Fibroblast of skin of abdomen (primary cell): ENCODE data around the gene EZH1.
A peak's percentile ranks its signal among the peaks of the same experiment; 100 is the strongest.
"Not testable (repeated sequence)": the region's sequence is repeated elsewhere in the genome, so short reads cannot be mapped to it uniquely, and the experiment has no call there.

Experiments used
- DNase-seq: peaks from one replicate; pipeline ENCODE4 v3.0.0-alpha.2; 2013

Gene EZH1

DNA sequence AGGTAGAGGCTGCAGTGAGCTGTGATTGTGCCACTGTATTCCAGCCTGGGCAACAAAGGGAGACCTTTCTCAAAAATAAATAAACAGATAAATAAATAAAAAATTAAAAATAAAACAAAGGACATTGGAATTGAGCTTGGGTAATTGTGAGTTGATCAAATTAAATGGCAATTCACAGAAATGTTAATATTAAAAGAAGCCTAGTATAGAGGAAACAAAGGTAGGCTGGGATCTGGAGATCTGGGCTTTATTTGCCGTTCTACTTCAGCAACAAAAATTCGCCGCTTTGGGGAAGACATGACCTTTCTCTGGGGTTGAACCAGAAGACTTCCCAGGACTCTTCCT lies 28.1 kb upstream of the EZH1 start:
- no peak for DNase-seq

DNA sequence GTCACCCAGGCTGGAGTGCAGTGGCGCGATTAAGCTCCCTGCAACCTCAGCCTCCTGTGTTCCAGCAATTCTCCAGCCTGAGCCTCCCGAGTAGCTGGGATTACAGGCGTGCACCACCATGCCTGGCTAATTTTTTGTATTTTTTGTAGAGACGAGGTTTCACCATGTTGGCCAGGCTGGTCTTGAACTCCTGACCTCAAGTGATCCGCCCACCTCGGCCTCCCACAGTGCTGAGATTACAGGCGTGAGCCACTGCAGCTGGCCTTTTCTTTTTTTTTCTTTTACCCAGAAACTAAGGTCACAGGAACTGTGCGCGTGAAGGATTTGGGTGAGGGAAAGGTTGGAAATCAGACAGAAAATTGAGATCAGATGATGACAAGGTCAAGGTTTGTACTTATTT lies 25.1 kb upstream of the EZH1 start:
- DNase-seq = not testable (repeated sequence)

DNA sequence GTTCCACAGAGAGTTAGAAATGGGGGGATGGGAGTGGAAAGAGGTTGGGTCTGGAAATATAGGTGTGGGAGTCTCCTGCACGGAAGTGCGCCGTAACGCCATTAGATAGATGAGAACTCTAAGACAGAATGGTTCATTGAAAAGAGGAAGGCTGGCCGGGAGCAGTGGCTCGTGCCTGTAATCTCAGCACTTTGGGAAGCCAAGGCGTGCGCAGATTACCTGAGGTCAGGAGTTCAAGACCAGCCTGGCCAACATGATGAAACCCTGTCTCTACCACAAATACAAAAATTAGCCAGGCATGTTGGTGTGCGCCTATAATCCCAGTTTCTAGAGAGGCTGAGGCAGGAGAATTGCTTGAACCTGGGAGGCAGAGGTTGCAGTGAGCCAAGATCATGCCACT lies 23.2 kb upstream of the EZH1 start:
- not testable (repeated sequence) for DNase-seq

DNA sequence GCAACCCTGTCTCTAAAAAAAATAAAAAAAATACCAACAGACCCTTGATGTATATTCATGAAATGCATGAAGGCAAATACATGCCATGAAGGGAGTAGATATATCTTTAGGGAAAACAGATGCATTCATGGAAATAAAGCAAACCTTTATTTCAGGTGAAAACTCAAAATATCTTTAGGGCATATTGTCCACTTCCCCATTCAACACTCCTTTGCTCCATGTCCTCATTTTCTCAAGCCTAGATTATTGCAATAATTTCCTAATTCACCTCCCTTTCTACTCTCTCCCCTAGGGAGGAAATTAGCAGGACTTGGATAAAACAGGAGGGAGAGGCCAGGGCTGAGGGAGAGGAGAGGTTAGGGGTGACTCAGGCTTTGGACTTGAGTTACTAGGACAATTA lies 22.7 kb upstream of the EZH1 start:
- no peak for DNase-seq

DNA sequence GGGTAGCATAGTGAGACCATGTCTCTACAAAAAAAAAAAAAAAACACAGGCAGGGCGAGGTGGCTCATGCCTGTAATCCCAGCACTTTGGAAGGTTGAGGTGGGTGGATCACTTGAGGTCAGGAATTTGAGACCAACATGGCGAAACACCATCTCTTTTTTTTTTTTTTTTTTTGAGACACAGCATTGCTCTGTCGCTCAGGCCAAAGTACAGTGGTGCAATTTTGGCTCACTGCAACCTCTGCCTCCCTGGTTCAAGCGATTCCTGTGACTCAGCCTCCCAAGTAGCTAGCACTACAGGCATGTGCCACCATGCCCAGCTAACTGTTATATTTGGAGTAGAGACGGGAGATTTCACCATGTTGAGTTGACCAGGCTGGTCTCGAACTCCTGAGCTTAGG lies 21.3 kb upstream of the EZH1 start:
- DNase-seq = no peak

DNA sequence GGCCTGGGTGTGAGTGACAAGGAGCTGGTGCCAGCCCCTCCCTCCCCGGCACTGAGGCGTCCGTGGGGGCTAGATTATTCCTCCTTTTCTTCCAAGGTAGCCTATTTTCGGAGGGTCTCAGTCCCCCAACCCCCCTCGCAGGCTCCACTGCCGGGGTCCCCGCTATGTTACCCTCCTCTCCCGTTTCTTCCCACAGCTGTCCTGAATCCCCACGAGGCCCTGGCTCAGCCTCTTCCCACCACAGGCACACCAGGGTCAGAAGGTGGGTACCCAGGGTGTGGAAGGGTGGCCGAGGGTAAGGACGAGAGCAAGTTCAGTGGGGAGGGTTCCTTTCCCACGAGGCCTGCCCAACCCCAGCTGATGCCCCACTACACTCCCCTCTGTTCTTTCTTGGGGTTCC lies 16.8 kb upstream of the EZH1 start:
- DNase-seq = no peak

DNA sequence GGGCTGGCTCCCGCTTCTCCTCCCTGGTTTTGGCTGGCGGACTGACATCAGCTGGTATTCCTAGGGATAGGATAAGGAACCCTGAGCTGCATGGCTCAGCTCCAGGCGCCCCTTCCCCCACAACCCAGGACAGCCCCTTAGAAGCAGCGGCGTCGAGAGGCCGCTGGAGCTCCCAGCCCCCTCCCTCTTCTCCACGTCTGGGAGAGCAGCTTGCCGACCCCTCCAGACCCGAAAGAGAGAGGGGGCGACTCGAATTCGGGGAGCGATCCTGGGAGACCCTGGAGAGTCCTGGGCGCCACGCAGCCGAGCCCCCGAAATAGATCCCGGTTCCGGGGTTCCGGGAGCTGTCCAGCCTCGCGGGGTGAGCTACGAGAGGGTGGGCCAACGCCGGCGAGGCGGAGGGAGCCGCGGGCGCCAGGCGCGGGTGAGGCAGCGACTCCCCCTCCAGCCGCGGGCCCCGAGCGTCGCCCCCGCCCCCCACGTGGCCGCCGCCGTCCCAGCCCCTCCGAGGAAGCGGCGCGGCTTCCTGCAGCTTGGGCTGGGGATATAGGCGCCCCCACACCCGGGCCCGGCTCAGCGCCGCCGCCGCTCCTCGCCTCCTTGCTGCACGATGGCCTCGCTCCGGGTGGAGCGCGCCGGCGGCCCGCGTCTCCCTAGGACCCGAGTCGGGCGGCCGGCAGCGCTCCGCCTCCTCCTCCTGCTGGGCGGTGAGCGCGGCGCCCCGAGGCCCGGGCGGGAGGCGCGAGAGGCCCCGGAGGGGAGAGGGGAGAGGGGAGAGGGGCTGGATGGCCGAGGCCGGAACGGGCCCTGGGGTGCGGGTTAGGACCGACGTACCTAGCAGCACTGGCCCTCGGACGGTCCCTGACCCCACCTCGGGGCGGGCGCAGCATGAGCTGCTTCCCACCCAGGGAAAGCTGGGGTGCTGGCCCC lies 16.1 kb upstream of the EZH1 start, which contains the start of gene RAMP2:
Gene RAMP2 (plus strand): TSS at position 576 of the 930 bp plus-strand sequence. CDS start 35 bp downstream, at position 611.
- no peak for DNase-seq

DNA sequence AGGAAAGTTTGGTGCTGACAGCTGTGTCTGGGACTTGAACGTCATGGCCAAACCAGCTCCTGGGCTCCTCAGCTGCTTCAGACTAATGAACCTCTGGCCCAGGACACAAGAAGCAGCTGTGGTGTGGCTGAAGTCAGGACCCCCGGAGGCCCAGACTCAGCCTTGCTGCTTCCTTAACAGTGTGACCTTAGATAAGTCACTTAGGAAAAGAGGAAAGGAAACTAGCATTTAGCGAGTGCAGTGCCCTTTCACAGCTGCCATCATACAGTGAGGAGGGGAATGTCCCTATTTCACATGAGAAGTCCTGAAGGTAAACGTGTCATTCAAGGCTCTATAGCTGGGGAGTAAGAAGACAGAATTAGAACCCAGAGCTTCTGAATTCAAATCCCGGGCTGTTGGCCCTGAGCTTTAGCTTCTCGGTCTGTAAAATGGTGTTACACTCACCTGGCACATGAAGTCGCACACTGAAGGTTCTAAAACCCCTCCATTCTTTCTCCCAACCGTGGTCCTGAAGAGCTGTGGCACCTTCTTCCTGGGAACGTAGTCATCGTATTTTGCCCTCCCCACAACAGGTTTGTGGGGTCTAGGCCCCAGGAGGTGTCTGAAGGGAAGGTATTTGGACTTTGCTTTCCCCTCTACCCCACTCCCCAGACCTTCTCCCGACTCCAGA lies 15.3 kb upstream of the EZH1 start:
- no peak for DNase-seq

DNA sequence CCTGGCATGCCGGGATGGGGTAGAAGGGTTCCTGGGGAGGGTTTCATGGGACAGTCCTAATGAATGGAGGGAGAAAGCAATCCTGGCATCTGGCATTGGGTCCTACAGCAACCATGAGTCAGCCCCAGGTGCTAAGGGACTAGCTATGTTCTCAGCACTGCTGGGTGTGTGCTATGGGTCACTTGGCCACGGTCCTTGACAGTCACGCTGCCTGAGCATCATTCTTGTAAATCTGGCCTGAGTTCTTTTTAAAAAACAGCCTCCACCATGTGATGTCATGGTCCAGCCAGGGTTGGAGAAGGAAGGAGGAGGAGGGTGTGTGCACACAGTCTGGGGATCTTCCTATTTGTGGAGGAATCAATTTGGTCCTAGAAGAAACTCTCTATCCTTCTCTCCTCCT lies 9.9 kb upstream of the EZH1 start:
- no peak for DNase-seq

DNA sequence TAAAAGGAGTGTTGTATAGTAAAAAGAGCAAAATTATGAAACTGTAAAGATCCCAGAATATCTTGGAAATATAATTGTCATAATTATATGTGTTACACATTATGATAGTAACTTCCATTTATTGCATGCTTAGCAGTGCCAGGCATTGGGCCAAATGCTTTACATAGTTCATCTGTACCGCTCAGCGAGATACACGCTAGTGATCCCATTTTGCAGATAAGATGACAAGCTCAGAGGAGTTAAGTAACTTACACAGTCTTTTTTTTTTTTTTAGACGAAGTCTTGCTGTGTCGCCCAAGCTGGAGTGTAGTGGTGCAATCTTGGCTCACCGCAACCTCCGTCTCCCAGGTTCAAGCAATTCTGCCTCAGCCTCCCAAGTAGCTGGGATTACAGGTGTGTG lies 6.8 kb upstream of the EZH1 start:
- DNase-seq = no peak

DNA sequence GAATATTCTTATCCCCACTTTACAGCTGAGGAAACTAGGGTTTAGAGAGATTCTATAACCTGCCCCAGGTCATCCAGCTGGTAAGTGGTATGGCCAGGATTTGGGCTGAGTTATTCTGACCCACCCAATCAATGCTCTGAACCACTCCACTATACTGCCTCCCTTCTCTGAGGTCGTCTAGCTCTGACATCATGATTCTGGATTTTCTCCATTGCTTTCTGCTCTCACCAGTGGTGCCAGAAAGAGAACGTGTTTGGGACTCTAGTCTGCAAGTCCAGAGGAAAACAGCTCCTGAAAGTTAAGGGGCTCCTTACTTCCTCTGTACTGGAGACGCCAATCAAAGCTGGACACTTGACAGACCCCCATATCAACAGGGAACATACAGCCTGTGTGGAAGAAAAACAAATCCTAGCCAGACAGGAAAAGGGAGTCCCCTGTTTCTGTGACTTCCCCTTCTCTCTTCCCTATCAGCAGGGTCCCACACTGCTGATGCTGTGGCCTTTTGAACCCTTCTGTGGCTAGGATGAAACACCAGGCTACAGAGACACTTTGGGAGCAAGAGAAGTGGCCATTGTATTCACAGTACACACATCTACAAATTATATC lies 6.0 kb upstream of the EZH1 start:
- no peak for DNase-seq

DNA sequence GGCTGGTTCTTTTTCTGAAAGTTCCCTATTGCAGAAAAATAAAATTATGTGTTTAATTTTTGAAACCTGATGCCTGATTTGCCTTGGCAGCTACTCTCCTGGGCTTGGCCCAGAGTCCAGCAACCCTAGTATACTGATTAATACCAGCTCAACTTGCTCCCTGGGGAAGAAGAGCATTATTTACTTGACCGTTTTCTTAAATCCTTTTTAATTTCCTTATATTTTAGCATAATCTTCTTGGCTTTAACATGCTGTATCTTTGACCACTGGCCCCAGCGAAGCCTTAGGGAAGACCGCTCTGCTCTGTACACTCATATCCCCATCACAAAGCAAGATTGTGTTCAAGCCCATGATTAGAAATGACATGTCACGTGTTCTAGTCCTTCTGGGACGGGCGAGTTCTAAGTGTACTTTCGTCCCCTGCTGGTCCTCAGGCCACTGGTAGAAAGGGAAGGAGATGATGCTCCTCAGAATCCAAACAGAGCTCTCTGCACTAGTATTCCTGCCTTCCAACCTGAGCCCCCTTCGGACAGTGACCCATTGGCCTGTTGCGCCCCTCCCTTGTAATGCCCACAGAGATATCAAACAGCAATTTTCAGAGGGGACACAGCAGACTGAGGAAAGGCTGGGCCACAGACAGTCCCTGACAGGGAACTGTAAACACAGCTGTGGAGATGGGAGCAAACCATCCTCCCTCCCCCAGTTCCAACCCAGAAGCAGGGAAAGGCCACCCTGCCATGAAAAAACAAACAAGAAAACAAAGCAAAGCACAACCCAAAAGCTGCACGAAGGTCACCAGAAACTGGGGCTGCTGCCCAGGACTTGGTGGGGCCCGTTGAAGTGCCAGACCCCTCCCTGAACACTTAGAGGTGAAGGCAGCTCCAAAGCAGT lies 4.3 kb upstream of the EZH1 start:
- DNase-seq = no peak

DNA sequence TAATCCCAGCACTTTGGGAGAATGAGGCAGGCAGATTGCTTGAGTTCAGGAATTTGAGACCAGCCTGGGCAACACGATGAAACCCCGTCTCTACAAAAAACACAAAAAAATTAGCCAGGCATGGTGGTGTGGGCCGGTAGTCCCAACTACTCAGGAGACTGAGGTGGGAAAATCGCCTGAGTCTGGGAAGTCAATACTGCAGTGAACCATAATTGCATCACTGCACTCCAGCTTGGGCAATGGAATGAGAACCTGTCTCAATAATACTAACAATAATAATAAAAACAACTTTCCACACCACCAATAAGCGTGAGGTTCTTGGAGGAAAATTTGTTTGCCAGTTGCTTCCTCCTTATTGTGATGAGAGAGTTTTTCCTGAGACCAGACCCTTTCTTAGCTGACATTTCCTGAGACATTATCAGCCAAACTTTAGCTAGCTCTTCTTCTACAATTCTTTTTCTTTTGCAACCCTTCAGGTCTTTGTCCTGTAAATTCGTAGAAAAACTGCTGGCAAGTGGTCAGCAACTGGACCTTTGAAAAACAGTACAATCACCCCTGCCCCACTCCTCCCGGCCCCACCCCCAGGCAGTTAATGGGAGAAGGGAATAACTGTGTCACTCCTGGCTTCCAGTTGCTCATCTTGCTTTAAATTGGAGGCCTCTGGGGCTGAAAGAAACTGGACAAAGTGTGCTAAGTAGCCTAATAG lies 3.5 kb upstream of the EZH1 start:
- no peak for DNase-seq

DNA sequence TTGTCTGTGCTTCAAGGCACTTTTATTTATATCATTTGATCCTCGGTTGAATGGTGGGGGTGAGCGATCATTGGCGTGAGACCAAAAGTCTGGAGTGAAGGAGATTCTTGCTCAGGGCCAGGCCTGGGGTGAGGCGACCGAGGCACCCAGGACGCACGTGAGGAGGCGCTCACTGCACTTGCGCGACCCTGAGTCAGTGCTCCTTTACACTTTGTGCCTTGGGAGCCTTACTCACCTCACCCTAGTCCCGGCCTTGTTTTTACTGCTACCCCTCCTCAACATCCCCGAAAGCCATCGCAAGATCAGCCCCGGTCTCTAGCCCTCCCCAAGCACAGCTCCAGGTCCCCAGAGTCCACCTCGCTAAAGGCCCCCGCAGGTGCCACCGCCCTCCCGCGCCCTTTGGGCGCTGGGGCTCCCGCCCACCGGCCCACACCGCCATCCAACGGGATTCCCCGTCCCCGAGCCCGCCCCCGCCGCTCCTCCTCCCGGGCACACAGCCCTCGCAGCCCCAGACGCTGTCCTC lies 496 bp downstream of the EZH1 start:
- DNase-seq = peak; percentile 27

DNA sequence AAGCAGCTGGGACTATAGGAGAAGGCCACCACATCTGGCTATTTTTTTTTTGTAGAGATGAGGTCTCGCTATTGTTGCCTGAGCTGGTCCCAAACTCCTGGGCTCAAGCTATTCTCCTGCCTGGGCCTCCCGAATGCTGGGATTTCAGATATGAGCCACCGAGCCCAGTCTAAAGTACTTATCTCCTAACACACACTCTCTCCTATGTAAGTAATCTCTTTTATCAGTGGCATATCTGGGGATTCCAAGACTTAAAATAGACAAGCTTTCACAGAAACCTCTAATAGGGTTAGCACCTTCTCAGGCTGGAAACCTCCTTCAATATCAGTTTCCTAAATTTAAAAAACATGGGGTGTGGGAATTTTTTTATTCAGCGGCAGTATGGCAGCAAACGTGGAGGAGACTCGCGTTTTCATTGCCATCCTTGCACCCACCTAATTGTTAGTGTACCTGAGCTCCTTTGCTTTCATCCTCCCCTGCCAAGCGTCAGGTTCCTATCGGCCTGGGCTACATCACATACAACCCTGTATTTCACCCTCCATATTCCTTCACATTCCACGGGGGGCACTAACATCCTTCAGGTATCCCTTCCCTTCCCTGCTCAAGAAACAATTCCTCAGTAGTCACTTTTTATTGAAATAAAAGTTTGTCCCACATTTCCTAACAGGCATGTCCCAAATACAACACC lies 1.1 kb downstream of the EZH1 start:
- DNase-seq = peak; percentile 4

DNA sequence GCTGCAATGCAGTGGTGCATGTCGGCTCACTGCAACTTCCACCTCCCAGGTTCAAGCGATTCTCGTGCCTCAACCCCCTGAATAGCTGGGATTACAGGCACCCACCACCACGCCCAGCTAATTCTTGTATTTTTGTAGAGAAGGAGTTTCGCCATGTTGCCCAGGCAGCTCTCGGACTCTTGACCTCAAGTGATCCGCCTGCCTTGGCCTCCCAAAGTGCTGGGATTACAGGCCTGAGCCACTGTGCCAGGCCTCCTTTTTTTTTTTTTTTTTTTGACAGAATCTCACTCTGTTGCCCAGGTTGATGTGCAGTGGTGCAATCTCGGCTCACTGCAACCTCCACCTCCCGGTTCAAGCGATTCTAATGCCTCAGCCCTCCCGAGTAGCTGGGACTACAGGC lies 1.9 kb downstream of the EZH1 start:
- DNase-seq = not testable (repeated sequence)

DNA sequence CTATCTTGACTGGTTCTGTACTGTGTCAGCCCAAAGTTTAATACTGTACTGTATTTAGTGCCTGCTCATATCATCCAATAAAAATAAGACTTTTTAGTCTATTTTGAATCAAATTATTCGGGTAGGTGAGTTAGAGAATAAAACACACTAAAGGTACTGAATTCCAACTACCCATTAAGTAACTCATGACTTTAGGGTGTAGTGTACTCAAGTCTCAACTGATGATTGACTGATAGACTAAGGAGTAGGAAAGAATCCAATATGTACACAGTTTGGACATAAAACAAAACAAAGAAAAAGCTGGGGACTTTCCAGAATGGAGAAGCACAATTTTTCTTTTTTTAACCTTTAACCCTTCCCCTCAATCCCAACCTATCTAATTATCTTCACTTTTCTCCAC lies 4.1 kb downstream of the EZH1 start:
- DNase-seq = no peak

DNA sequence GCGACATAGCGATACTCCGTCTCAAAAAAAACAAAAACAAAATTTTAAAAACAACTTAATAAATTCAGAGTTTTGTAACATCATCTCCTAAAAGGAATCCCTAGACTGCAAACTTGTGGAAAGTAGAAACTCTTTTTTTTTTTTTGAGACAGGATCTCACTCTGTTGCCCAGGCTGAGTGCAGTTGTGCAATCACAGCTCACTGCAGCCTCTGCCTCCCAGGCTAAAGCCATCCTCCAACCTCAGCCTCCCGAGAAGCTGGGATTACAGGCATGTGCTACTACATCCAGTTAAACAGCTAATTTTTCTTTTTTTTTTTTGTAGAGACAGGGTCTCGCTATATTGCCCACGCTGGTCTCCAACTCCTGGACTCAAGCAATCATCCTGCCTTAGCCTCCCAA lies 19.7 kb downstream of the EZH1 start:
- DNase-seq = no peak

DNA sequence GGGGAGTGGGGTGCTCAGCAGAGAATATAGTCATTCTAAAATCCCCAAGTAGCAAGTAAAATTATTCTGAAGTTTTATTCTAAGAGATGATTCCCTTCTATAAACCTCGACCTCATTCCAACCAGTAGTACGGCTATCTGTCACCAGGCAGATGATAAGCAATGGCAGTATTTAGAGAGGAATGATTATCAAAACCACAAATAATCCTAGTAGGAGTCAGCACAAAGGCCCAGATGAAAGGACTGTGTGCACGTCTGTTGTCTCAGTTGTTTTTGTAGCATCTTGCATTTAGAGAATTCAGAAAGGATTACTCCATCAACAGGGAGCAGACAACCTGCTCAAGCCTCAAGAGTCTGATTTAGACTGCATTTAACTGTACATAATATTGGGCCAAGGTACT lies 21.2 kb downstream of the EZH1 start:
- DNase-seq = no peak

DNA sequence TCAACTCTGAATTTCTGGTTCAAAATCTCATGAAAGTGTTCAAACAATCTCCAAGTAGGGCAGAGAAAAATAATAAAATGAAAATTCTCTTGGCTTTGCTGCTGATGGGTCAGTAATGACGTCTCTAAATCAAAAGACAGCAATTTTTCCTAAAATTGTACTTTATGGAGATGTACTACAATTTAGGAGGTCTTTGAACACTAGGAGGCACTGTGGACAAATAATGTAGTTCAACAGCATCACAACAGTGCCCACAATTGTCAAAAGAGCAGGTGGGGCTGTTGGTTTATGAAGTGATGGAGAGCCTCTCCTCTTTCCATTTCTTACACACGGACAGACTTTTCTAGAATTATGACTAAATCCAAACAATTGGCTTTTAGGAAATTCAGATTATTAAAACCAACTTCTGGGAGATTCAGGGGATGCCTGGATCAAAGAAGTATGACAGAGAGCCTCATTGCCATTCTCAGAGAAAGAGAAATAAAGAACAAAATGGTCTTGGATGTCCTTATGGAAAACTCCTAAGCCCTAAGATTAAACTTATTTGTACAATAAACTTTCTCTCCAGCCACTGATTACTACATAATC lies 23.8 kb downstream of the EZH1 start:
- peak; percentile 57 for DNase-seq

DNA sequence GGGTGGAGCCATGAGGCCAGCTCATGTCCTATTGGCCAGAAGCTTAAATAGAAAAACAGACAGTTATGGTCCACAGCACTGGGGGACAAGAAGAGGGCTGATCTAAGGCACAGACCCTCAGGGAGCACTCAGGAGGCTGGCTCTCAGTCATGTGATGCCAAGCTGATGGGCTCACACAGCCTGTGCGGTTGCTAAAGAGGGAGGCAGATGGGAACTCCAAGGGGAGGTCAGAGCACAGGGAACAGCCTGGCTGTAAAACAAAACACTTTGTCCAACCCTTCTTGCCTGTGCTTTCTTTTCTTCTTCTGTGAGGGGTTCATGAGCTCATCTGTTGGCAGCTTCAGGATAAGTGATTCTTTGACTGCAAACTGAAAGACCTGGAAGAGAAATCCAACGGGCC lies 35.3 kb downstream of the EZH1 start:
- no peak for DNase-seq
